HL-60/S4 treated with retinoic acid at 250 ng/mL for 4 days and 3 days (cell line): ENCODE measurements around the gene SGCE.
"Not testable (repeated sequence)": the region's sequence is repeated elsewhere in the genome, so short reads cannot be mapped to it uniquely, and the experiment has no call there.

ENCODE experiments used
- in situ Hi-C: fragments of 300-500 bp; cut with MboI; formaldehyde crosslinking; loops from 2 replicates; pipeline ENCODE4 v1.7.0; 2022; ENCODE audit warnings: low sequenced_read_pairs

The SGCE gene

GRCh38 chr7:94655848-94656657 is at the start of gene SGCE:
TSS of gene SGCE (minus strand) at chr7:94656133. CDS start at chr7:94656098, 35 bp downstream.
- in situ Hi-C loops, result no loop called here

GRCh38 chr7:94705155-94706021 is 49.5 kb upstream of the SGCE start:
- in situ Hi-C loops, result not testable (repeated sequence)

GRCh38 chr7:94701555-94701973 is 45.6 kb upstream of the SGCE start:
- in situ Hi-C loops, result no loop called here

GRCh38 chr7:94700926-94701554 is 45.1 kb upstream of the SGCE start:
- in situ Hi-C loops, result no loop called here

GRCh38 chr7:94698275-94698674 is 42.3 kb upstream of the SGCE start:
- in situ Hi-C loops, result no loop called here

- in situ Hi-C loops, result no loop called here
Observed at GRCh38 chr7:94697035-94697974, 41.4 kb upstream of the SGCE start.

GRCh38 chr7:94687810-94688209 is 31.9 kb upstream of the SGCE start:
- in situ Hi-C loops, result no loop called here

- in situ Hi-C loops, result no loop called here
Observed at GRCh38 chr7:94687076-94687475, 31.1 kb upstream of the SGCE start.

- in situ Hi-C loops, result no loop called here
Observed at GRCh38 chr7:94683066-94683465, 27.1 kb upstream of the SGCE start.

GRCh38 chr7:94679358-94679757 is 23.4 kb upstream of the SGCE start:
- in situ Hi-C loops, result no loop called here

- in situ Hi-C loops, result no loop called here
Observed at GRCh38 chr7:94676431-94676830, 20.5 kb upstream of the SGCE start.

- in situ Hi-C loops, result no loop called here
Observed at GRCh38 chr7:94675356-94675755, 19.4 kb upstream of the SGCE start.

- in situ Hi-C loops, result no loop called here
Observed at GRCh38 chr7:94671444-94672235, 15.7 kb upstream of the SGCE start.

- in situ Hi-C loops, result no loop called here
Observed at GRCh38 chr7:94669773-94670495, 14.0 kb upstream of the SGCE start.

- in situ Hi-C loops, result no loop called here
Observed at GRCh38 chr7:94666879-94667587, 11.1 kb upstream of the SGCE start.

- in situ Hi-C loops, result no loop called here
Observed at GRCh38 chr7:94665426-94665825, 9.5 kb upstream of the SGCE start.

GRCh38 chr7:94664023-94664422 is 8.1 kb upstream of the SGCE start:
- in situ Hi-C loops, result no loop called here

- in situ Hi-C loops, result no loop called here
Observed at GRCh38 chr7:94662548-94662947, 6.6 kb upstream of the SGCE start.
